ENCODE measurements around the gene CRISPLD2. TPM values are rescaled to one million over a fixed set of nuclear protein-coding genes. Genes with fewer than 3 reads are reported as not detected.

CRISPLD2 gene
- total RNA-seq, 2 experiments from 2014 or later, result 0.16 TPM; not detected in 1

GRCh38 chr16:84890427-84890826 is 70.6 kb downstream of the CRISPLD2 start:
- Mint-ChIP-seq H3K27me3 (peaks cover 3% of the 10 kb centered on the region), H3K4me1 (ENCODE audit: low read depth) (no peaks in the 10 kb centered on the region), H3K4me3 (no peak overlapping the region), H3K9me3 (no peaks in the 10 kb centered on the region), H3K27ac (no peak overlapping the region), H3K36me3 (ENCODE audit: low read depth) (no peaks in the 10 kb centered on the region)
- POLR2A ChIA-PET, result interaction anchor here (0.6 kb wide), 1 partner anchor 293 kb away, joined by 3 read pairs; no protein-coding TSS in a partner anchor
- no peak for ATAC-seq
- no peak for DNase-seq
- intact Hi-C loops (cut with micrococcal nuclease), result no loop called here
- CTCF ChIA-PET, result no interaction called here
- TF ChIP-seq, protein P1, sequence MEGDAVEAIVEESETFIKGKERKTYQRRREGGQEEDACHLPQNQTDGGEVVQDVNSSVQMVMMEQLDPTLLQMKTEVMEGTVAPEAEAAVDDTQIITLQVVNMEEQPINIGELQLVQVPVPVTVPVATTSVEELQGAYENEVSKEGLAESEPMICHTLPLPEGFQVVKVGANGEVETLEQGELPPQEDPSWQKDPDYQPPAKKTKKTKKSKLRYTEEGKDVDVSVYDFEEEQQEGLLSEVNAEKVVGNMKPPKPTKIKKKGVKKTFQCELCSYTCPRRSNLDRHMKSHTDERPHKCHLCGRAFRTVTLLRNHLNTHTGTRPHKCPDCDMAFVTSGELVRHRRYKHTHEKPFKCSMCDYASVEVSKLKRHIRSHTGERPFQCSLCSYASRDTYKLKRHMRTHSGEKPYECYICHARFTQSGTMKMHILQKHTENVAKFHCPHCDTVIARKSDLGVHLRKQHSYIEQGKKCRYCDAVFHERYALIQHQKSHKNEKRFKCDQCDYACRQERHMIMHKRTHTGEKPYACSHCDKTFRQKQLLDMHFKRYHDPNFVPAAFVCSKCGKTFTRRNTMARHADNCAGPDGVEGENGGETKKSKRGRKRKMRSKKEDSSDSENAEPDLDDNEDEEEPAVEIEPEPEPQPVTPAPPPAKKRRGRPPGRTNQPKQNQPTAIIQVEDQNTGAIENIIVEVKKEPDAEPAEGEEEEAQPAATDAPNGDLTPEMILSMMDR (IDR thresholded peaks at IDR 0.05), result no peak

DNA sequence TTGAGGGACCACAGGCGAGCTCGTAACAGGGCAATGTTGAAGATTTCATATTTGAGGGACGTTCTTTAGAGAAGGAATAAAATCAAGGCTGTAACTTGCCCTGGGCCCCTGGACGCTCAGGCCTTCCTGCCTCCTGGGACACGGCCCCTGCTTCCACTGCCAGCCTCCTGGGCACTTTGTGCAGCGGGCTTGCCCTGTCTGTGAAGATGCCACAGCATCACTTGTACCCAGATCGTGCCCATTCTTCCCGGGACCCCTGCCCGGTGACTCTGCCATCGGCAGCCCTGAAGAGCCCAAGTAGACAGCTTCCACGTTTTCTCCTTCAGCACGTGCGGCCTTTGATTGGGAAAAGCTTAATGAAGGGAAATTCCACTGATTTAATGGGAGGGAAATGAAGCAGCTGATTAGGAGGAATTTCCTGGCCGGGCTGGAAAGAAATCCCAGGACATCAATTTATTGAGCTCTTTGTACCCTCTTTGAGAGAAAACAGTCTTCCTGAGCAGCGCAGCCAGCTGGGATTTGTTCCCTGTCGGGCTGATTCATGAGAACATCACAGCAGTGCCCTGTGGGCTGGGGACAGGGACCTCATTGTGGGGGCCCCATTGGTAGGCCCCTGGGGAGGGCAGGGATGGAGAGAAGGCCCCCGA is 71.5 kb downstream of the CRISPLD2 start:
- Mint-ChIP-seq H3K36me3 (ENCODE audit: low read depth) (no peaks in the 10 kb centered on the region), H3K4me1 (ENCODE audit: low read depth) (no peaks in the 10 kb centered on the region), H3K27ac (no peak overlapping the region), H3K27me3 (peaks cover 3% of the 10 kb centered on the region), H3K4me3 (no peak overlapping the region), H3K9me3 (no peaks in the 10 kb centered on the region)
- TF ChIP-seq, protein P1 (IDR thresholded peaks at IDR 0.05), result no peak
- ChIA-PET CTCF (interaction anchor here (1.5 kb wide), 2 partner anchors 61 to 137 kb away, joined by 3 to 4 read pairs; no protein-coding TSS in a partner anchor), POLR2A (interaction anchor here (0.8 kb wide), 1 partner anchor 14 kb away, joined by 3 read pairs; no protein-coding TSS in a partner anchor)
- no peak for ATAC-seq
- intact Hi-C loops (cut with micrococcal nuclease), result no loop called here
- no peak for DNase-seq

- H3K27ac Mint-ChIP-seq, result no peak overlapping the region
- CTCF ChIA-PET, result interaction anchor here (1.5 kb wide), 2 partner anchors 60 to 137 kb away, joined by 3 to 4 read pairs; no protein-coding TSS in a partner anchor
These were observed 72.3 kb downstream of the CRISPLD2 start for GRCh38 chr16:84892097-84892496.

GRCh38 chr16:84893467-84893848 is 73.7 kb downstream of the CRISPLD2 start:
- peaks cover 4% of the 10 kb centered on the region for H3K27me3 Mint-ChIP-seq
- peaks cover 4% of the 10 kb centered on the region for H3K4me1 Mint-ChIP-seq (ENCODE audit: low read depth)
- POLR2A ChIA-PET, result no interaction called here
- no peaks in the 10 kb centered on the region for H3K9me3 Mint-ChIP-seq
- no peaks in the 10 kb centered on the region for H3K36me3 Mint-ChIP-seq (ENCODE audit: low read depth)
- H3K27ac Mint-ChIP-seq, result no peak overlapping the region
- DNase-seq, result no peak
- CTCF ChIA-PET, result no interaction called here
- intact Hi-C loops (cut with micrococcal nuclease), result no loop called here
- ATAC-seq, result no peak
- TF ChIP-seq, protein P1 (IDR thresholded peaks at IDR 0.05), result no peak
- H3K4me3 Mint-ChIP-seq, result no peak overlapping the region

More at GRCh38 chr16:84892097-84892496, 72.3 kb downstream of the CRISPLD2 start:
- Mint-ChIP-seq H3K4me1 (ENCODE audit: low read depth) (no peaks in the 10 kb centered on the region), H3K4me3 (no peak overlapping the region), H3K9me3 (no peaks in the 10 kb centered on the region), H3K27me3 (peaks cover 5% of the 10 kb centered on the region), H3K36me3 (ENCODE audit: low read depth) (no peaks in the 10 kb centered on the region)
- POLR2A ChIA-PET, result interaction anchor here (0.8 kb wide), 1 partner anchor 15 kb away, joined by 3 read pairs; no protein-coding TSS in a partner anchor
- no peak for ATAC-seq
- no peak for DNase-seq
- TF ChIP-seq, protein P1 (IDR thresholded peaks at IDR 0.05), result no peak
- intact Hi-C loops (cut with micrococcal nuclease), result no loop called here

DNA sequence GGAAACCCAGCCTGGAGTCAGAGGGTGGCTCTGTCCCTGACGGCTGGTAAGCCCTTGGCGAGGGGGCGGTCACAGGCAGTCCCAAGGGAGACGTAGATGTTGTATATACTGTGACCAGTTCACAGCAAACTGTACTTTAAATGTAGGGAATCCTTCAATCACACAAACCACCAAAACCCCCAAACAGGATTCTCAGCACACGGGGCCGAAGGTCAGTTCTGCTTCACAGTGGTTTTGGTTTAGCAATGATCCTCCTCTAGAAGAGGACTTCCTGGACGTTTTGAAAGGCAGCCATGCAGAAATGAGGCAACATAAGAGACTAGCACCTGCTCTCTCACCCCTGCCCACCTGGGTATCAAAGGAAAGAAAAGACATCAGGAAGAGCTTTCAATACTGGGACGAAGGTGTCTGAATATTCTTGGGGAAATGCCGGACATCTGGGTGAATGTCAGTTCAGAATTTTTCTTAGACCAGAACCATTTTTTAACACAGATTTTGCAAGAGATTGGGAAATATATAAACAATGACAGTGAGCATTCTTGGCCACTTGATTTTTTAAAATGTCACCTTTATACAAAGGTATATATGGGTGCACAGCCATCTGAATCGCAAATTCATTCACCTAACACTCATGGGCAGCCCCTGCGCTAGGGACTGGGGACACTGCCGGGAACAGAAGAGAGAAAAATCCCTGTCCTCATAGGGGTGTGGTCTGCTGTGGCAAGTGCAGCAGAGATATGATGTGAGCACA is 74.2 kb downstream of the CRISPLD2 start:
- peaks cover 4% of the 10 kb centered on the region for H3K4me1 Mint-ChIP-seq (ENCODE audit: low read depth)
- no peaks in the 10 kb centered on the region for H3K9me3 Mint-ChIP-seq
- TF ChIP-seq, protein P1 (IDR thresholded peaks at IDR 0.05), result no peak
- no peak overlapping the region for H3K4me3 Mint-ChIP-seq
- H3K36me3 Mint-ChIP-seq (ENCODE audit: low read depth), result no peaks in the 10 kb centered on the region
- H3K27ac Mint-ChIP-seq, result no peak overlapping the region
- intact Hi-C loops (cut with micrococcal nuclease), result no loop called here
- POLR2A ChIA-PET, result no interaction called here
- CTCF ChIA-PET, result no interaction called here
- no peak for DNase-seq
- no peak for ATAC-seq
- H3K27me3 Mint-ChIP-seq, result peaks cover 1% of the 10 kb centered on the region

Data from activated CD8-positive, alpha-beta T cell treated with anti-CD3 and anti-CD28 coated beads for 36 hours (primary cell).